Kidney (tissue), 14 donors: ENCODE data around the gene BTBD9. TPM values are rescaled to one million over a fixed set of nuclear protein-coding genes. Genes with fewer than 3 reads are reported as not detected.

Experiments
- DNase-seq, 5 donors: peaks; one replicate each; pipeline ENCODE4 v3.0.0-alpha.2; 2013 to 2020
- FAIRE-seq: peaks from 2 replicates; lab custom pipeline; 2012; peaks lifted over from hg19 to GRCh38; lab: Jason Lieb, UNC
- H3K27ac ChIP-seq, 2 donors: one replicate each; pipeline ENCODE4 v1.7.0; 2013; ENCODE audit warnings: low read depth in 2 of 2, low read length in 2 of 2, inconsistent platforms in 1 of 2
- H3K27me3 ChIP-seq: one replicate; pipeline ENCODE4 v1.7.1; 2013; ENCODE audit warnings: low read length, inconsistent platforms; ENCODE audit not compliant: control insufficient read depth, insufficient read depth
- H3K36me3 ChIP-seq, 3 donors: one replicate each; pipeline versions ENCODE4 v1.7.0 to v1.7.1; 2013; ENCODE audit warnings: low read length in 3 of 3, control low read depth in 1 of 3, inconsistent platforms in 1 of 3; ENCODE audit not compliant: insufficient read depth in 3 of 3, control insufficient read depth in 2 of 3
- H3K4me1 ChIP-seq, 3 donors: one replicate each; pipeline versions ENCODE4 v1.7.0 to v1.7.1; 2013; ENCODE audit warnings: low read length in 3 of 3, inconsistent platforms in 1 of 3, low read depth in 1 of 3; ENCODE audit not compliant: control insufficient read depth in 2 of 3, insufficient read depth in 2 of 3
- H3K4me3 ChIP-seq, 3 donors: one replicate each; pipeline versions ENCODE4 v1.7.0 to v1.8.1; 2013; ENCODE audit warnings: low read length in 3 of 3, control low read depth in 1 of 3, inconsistent platforms in 1 of 3
- H3K9ac ChIP-seq, 3 donors: one replicate each; pipeline versions ENCODE4 v1.7.0 to v1.7.1; 2013; ENCODE audit warnings: low read length in 3 of 3, control low read depth in 1 of 3, inconsistent platforms in 1 of 3
- H3K9me3 ChIP-seq, 3 donors: one replicate each; pipeline versions ENCODE4 v1.7.0 to v1.7.1; 2013; ENCODE audit warnings: low read length in 3 of 3, control low read depth in 1 of 3, inconsistent platforms in 1 of 3; ENCODE audit not compliant: control insufficient read depth in 2 of 3, insufficient read depth in 1 of 3
- intact Hi-C: fragments of 100-400 bp; cut with DNase I; formaldehyde crosslinking; loops from one replicate; pipeline ENCODE4 v1.11.1; 2022
- polyA plus RNA-seq: library from polyadenylated mRNA; stranded (reverse); fragments of 350-450 nt; fragmentation: Illumina TruSeq; extraction: RNeasy Lipid Tissue Mini Kit (QIAGEN cat#74804); gene quantifications from one replicate; pipeline ENCODE4 v1.2.3, GENCODE V29; 2014; ENCODE audit warnings: low read depth, low replicate concordance; ENCODE audit not compliant: insufficient read depth
- total RNA-seq: library from RNA; stranded (reverse); fragmentation: NEBNext Ultra II Directional; extraction: Animal tissue kit (Norgen Biotek cat#: 25700); gene quantifications from one replicate; pipeline ENCODE4 v1.2.1, GENCODE V29; 2021
- TF ChIP-seq, protein P1 (sequence below): IDR thresholded peaks from 3 replicates; pipeline ENCODE4 v1.5.1; 2012; ENCODE audit warnings: mild to moderate bottlenecking, moderate library complexity, borderline replicate concordance; ENCODE audit not compliant: insufficient read depth; ENCODE audit errors: extremely low read depth
- donor health status: control.
- donor health status: control.
- donor health status: control.
- donor health status: control.
- donor health status: control.
- donor health status: DM: yes; HTN: yes; CAD: no.
- donor health status: Normal renal cell carcinoma (clear cell type).

Gene BTBD9
- total and polyA plus RNA-seq, 2 donors from 2014 or later = 4.2 to 29.9 TPM

DNA sequence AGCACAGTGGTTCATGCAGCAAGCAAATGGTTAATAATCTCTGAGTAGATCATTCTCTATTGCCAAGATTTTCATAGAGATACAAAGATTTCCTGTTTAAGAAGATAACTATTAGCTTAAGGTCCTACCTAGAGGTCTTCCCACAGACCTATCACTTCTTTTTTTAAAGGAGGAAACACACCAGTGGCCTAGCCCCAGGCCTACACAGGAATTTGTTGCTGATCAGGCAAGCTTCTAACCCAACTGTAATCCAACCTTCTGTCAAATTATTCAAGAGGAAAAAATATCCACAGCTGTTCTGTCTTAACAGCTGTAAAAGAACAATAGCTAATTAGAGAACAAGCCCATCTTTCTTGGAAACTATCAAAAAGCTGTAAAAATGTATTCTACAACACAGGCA, 332.8 kb downstream of the BTBD9 start:
- DNase-seq = peak in 1 of 5 donors; percentile 39
- Histone ChIP-seq H3K27ac (no peak overlapping the region), H3K4me3 (no peak overlapping the region), H3K9me3 (no peaks in the 10 kb centered on the region), H3K36me3 (no peaks in the 10 kb centered on the region), H3K9ac (no peak overlapping the region), H3K27me3 (no peaks in the 10 kb centered on the region), H3K4me1 (no peaks in the 10 kb centered on the region)
- FAIRE-seq = no peak
- intact Hi-C loops = no loop called here
- TF ChIP-seq, protein P1, sequence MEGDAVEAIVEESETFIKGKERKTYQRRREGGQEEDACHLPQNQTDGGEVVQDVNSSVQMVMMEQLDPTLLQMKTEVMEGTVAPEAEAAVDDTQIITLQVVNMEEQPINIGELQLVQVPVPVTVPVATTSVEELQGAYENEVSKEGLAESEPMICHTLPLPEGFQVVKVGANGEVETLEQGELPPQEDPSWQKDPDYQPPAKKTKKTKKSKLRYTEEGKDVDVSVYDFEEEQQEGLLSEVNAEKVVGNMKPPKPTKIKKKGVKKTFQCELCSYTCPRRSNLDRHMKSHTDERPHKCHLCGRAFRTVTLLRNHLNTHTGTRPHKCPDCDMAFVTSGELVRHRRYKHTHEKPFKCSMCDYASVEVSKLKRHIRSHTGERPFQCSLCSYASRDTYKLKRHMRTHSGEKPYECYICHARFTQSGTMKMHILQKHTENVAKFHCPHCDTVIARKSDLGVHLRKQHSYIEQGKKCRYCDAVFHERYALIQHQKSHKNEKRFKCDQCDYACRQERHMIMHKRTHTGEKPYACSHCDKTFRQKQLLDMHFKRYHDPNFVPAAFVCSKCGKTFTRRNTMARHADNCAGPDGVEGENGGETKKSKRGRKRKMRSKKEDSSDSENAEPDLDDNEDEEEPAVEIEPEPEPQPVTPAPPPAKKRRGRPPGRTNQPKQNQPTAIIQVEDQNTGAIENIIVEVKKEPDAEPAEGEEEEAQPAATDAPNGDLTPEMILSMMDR = no peak

DNA sequence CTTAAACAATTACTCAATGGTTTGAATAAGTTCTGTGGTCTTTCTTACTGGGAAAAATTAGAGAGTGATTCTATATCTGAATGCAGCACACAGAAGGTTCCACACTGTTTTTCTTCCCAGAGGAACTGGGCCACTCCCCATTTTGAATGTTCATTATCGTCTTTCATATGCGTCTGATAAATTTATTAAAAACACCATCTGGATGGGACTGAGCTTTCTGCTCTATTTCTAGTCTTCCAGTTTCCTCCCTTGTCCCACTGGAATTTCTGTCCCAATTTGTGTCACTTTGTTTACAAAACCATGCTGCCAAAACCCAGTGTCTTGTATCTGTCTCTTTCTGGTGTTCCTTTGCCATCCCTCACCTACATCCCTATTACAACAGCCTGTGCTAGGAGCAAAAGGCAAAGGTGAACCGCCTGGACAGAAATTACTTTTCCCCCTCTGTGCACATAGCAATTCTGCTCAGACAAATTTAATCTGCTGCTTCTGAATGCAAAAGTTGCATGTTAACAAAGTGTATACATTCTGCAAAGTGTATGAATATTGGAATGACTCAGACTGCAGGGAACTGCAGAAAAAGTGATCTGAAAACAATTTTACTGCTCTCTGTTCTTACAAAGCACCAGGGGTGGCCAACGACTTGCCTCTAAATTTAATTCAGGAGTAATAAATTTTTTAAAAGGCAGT, 333.6 kb downstream of the BTBD9 start:
- H3K4me3 ChIP-seq = no peak overlapping the region
- H3K9ac ChIP-seq = no peak overlapping the region
- intact Hi-C loops = no loop called here
- FAIRE-seq (no peak), DNase-seq (no peak)
- TF ChIP-seq, protein P1 = no peak
- H3K4me1 ChIP-seq = no peaks in the 10 kb centered on the region
- no peaks in the 10 kb centered on the region for H3K36me3 ChIP-seq
- H3K27me3 ChIP-seq = no peaks in the 10 kb centered on the region
- H3K27ac ChIP-seq = no peak overlapping the region
- no peaks in the 10 kb centered on the region for H3K9me3 ChIP-seq

DNA sequence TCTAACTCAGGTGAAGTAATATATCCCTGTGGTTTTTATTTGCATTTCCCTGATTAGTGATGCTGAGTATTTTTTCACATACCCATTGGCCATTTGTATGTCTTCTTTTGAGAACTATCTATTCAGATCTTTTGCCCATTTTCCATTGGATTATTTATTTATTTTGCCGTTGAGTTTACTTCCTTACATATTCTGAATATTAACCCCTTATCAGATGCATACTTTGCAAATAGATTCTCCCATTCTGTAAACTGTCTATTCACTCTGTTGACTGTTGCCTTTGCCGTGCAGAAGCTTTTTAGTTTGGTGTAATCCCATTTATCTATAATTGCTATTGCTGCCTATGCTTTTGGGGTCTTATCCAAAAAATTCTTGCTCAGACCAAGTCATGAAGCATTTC, 336.9 kb downstream of the BTBD9 start:
- intact Hi-C loops = no loop called here
- Histone ChIP-seq H3K27me3 (no peaks in the 10 kb centered on the region), H3K9ac (no peak overlapping the region), H3K27ac (no peak overlapping the region), H3K4me3 (no peak overlapping the region), H3K9me3 (no peaks in the 10 kb centered on the region), H3K36me3 (no peaks in the 10 kb centered on the region), H3K4me1 (no peaks in the 10 kb centered on the region)
- DNase-seq = no peak
- TF ChIP-seq, protein P1 = no peak
- no peak for FAIRE-seq

DNA sequence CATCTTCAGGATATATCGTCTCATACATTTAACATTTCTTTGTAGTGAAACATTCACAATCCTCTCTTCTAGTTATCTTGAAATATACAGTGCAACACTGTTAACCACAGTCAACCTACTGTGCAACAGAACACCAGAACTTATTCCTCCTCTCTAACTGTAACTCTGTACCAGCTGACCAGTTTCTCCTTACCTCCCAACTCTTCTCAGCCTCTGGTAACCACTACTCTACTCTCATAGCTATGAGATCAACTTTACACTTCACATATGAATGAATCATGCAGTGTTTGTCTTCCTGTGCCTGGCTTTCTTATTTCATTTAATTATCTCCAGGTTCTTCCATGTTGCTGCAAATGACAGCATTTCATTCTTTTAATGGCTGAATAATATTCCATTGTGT, 337.6 kb downstream of the BTBD9 start:
- no peak for DNase-seq
- Histone ChIP-seq H3K9ac (no peak overlapping the region), H3K27ac (no peak overlapping the region), H3K9me3 (no peaks in the 10 kb centered on the region), H3K4me1 (no peaks in the 10 kb centered on the region), H3K4me3 (no peak overlapping the region), H3K36me3 (no peaks in the 10 kb centered on the region), H3K27me3 (no peaks in the 10 kb centered on the region)
- FAIRE-seq = no peak
- intact Hi-C loops = no loop called here
- TF ChIP-seq, protein P1 = no peak
